NCI-H460 (cell line): ENCODE measurements around the gene CFB. TPM values are rescaled to one million over a fixed set of nuclear protein-coding genes. Genes with fewer than 3 reads are reported as not detected.
"Not testable (repeated sequence)": the region's sequence is repeated elsewhere in the genome, so short reads cannot be mapped to it uniquely, and the experiment has no call there.

Experiments
- DNase-seq: peaks from one replicate; pipeline ENCODE4 v3.0.0-alpha.2; 2016; ENCODE audit warnings: low read depth; ENCODE audit errors: extremely low read depth
- total RNA-seq: library from RNA; depleted of rRNA; stranded (reverse); fragments of >200 nt; shearing (Covaris generic); gene quantifications from 2 replicates; pipeline ENCODE4 v1.2.3, GENCODE V29; 2014

The CFB gene
- total RNA-seq, 1 experiment from 2014 or later, result not detected

- DNase-seq, result no peak
Observed at GRCh38 chr6:31911826-31912585, 33.9 kb upstream of the CFB start.

- no peak for DNase-seq
Observed at GRCh38 chr6:31915351-31915750, 30.5 kb upstream of the CFB start.

- no peak for DNase-seq
Observed at GRCh38 chr6:31915756-31916155, 30.1 kb upstream of the CFB start.

GRCh38 chr6:31918069-31918720, 27.7 kb upstream of the CFB start:
- no peak for DNase-seq

GRCh38 chr6:31919624-31920303, 26.1 kb upstream of the CFB start:
- no peak for DNase-seq

- DNase-seq, result no peak
Observed at GRCh38 chr6:31920811-31921210, 25.1 kb upstream of the CFB start.

- DNase-seq, result no peak
Observed at GRCh38 chr6:31922942-31923341, 23.0 kb upstream of the CFB start.

- DNase-seq, result no peak
Observed at GRCh38 chr6:31927242-31927862, 18.5 kb upstream of the CFB start, which contains the start of gene C2. Gene C2, plus strand, starts transcription at chr6:31927717. Its CDS starts 36 bp downstream, at chr6:31927753.

GRCh38 chr6:31927863-31928671, 17.8 kb upstream of the CFB start:
- DNase-seq, result no peak

GRCh38 chr6:31928672-31928939, 17.3 kb upstream of the CFB start:
- no peak for DNase-seq

GRCh38 chr6:31930962-31931361, 14.9 kb upstream of the CFB start:
- no peak for DNase-seq

GRCh38 chr6:31932137-31932536, 13.8 kb upstream of the CFB start:
- not testable (repeated sequence) for DNase-seq

- DNase-seq, result no peak
Observed at GRCh38 chr6:31933537-31933936, 12.4 kb upstream of the CFB start.

GRCh38 chr6:31935021-31935420, 10.9 kb upstream of the CFB start:
- no peak for DNase-seq

GRCh38 chr6:31935823-31936222, 10.1 kb upstream of the CFB start:
- DNase-seq, result no peak

GRCh38 chr6:31940256-31940664, 5.6 kb upstream of the CFB start:
- DNase-seq, result no peak

- no peak for DNase-seq
Observed at GRCh38 chr6:31943742-31944141, 2.2 kb upstream of the CFB start.

GRCh38 chr6:31945154-31945506, 765 bp upstream of the CFB start:
- DNase-seq, result no peak

- DNase-seq, result no peak
Observed at GRCh38 chr6:31946370-31946885, 533 bp downstream of the CFB start.

GRCh38 chr6:31947070-31947675, 1.3 kb downstream of the CFB start:
- DNase-seq, result no peak
